H9 (cell line): Measurements from ENCODE around the gene REEP1. TPM values are rescaled to one million over a fixed set of nuclear protein-coding genes. Genes with fewer than 3 reads are reported as not detected.

ENCODE experiments used
- DNase-seq: peaks from one replicate; pipeline ENCODE4 v3.0.0-alpha.2; 2017
- H2AFZ ChIP-seq: one replicate; pipeline ENCODE4 v1.6.1; 2013; ENCODE audit warnings: mild to moderate bottlenecking, low read length, control low read depth, moderate library complexity
- H2AK5ac ChIP-seq: 2 replicates; pipeline ENCODE4 v1.6.1; 2013; ENCODE audit warnings: low read length, control low read depth, mixed read lengths; ENCODE audit not compliant: insufficient read length
- H2BK120ac ChIP-seq: one replicate; pipeline ENCODE4 v1.6.1; 2013; ENCODE audit warnings: low read depth, mild to moderate bottlenecking, low read length, control low read depth, inconsistent platforms; ENCODE audit not compliant: poor library complexity, severe bottlenecking
- H2BK12ac ChIP-seq: 2 replicates; pipeline ENCODE4 v1.6.1; 2013; ENCODE audit warnings: low read length, control low read depth, mixed read lengths, low read depth; ENCODE audit not compliant: insufficient read length
- H2BK15ac ChIP-seq: 2 replicates; pipeline ENCODE4 v1.6.1; 2013; ENCODE audit warnings: low read depth, low read length, control low read depth
- H2BK20ac ChIP-seq: one replicate; pipeline ENCODE4 v1.6.1; 2013; ENCODE audit warnings: low read depth, mild to moderate bottlenecking, low read length, control low read depth, inconsistent platforms; ENCODE audit not compliant: poor library complexity, severe bottlenecking
- H2BK5ac ChIP-seq: 2 replicates; pipeline ENCODE4 v1.6.1; 2013; ENCODE audit warnings: low read length, control low read depth, mixed read lengths; ENCODE audit not compliant: insufficient read length
- H3K14ac ChIP-seq: 2 replicates; pipeline ENCODE4 v1.6.1; 2013; ENCODE audit warnings: low read length, control low read depth; ENCODE audit not compliant: insufficient read depth
- H3K18ac ChIP-seq: 2 replicates; pipeline ENCODE4 v1.6.1; 2013; ENCODE audit warnings: low read depth, mild to moderate bottlenecking, mixed read lengths, low read length, control low read depth; ENCODE audit not compliant: insufficient read length
- H3K23ac ChIP-seq: 2 replicates; pipeline ENCODE4 v1.6.1; 2013; ENCODE audit warnings: low read length, control low read depth, mixed read lengths, low read depth; ENCODE audit not compliant: insufficient read length
- H3K23me2 ChIP-seq: 2 replicates; pipeline ENCODE4 v1.6.1; 2013; ENCODE audit warnings: low read depth, mild to moderate bottlenecking, mixed read lengths, low read length, control low read depth; ENCODE audit not compliant: insufficient read length, poor library complexity, severe bottlenecking
- H3K27ac ChIP-seq: 2 replicates; pipeline ENCODE4 v1.5.1; 2013; ENCODE audit warnings: low read length, control low read depth, mixed read lengths, low read depth; ENCODE audit not compliant: insufficient read length
- H3K27me3 ChIP-seq: 2 replicates; pipeline ENCODE4 v1.6.1; 2013; ENCODE audit warnings: low read length, control low read depth, inconsistent platforms; ENCODE audit not compliant: insufficient read depth
- H3K4ac ChIP-seq: 2 replicates; pipeline ENCODE4 v1.6.1; 2013; ENCODE audit warnings: low read depth, mild to moderate bottlenecking, control low read depth, inconsistent platforms, low read length, moderate library complexity
- H3K4me1 ChIP-seq: 2 replicates; pipeline ENCODE4 v1.6.1; 2013; ENCODE audit warnings: low read length, control low read depth, inconsistent platforms; ENCODE audit not compliant: insufficient read depth
- H3K4me2 ChIP-seq: 2 replicates; pipeline ENCODE4 v1.6.1; 2013; ENCODE audit warnings: low read length, control low read depth, mixed read lengths; ENCODE audit not compliant: insufficient read length, insufficient read depth
- H3K56ac ChIP-seq: 2 replicates; pipeline ENCODE4 v1.6.1; 2013; ENCODE audit warnings: low read depth, mild to moderate bottlenecking, mixed read lengths, low read length, control low read depth; ENCODE audit not compliant: insufficient read length
- H3K79me1 ChIP-seq: 2 replicates; pipeline ENCODE4 v1.6.1; 2013; ENCODE audit warnings: low read depth, mild to moderate bottlenecking, moderate library complexity, low read length, control low read depth, inconsistent platforms; ENCODE audit not compliant: insufficient read depth, poor library complexity, severe bottlenecking
- H3K79me2 ChIP-seq: 2 replicates; pipeline ENCODE4 v1.6.1; 2013; ENCODE audit warnings: low read length, control low read depth, inconsistent platforms; ENCODE audit not compliant: insufficient read depth
- H3K9ac ChIP-seq: 2 replicates; pipeline ENCODE4 v1.6.1; 2013; ENCODE audit warnings: low read length, control low read depth, mixed read lengths; ENCODE audit not compliant: insufficient read length; ENCODE audit errors: extremely low read depth
- H3K9me3 ChIP-seq: one replicate; pipeline ENCODE4 v1.6.1; 2013; ENCODE audit warnings: low read depth, low read length, inconsistent platforms; ENCODE audit not compliant: control insufficient read depth
- H3T11ph ChIP-seq: one replicate; pipeline ENCODE4 v1.6.1; 2013; ENCODE audit warnings: mild to moderate bottlenecking, low read length, control low read depth, inconsistent platforms
- H4K20me1 ChIP-seq: one replicate; pipeline ENCODE4 v1.6.1; 2013; ENCODE audit not compliant: control insufficient read depth, insufficient read length, insufficient read depth
- H4K5ac ChIP-seq: 2 replicates; pipeline ENCODE4 v1.6.1; 2013; ENCODE audit warnings: low read depth, mild to moderate bottlenecking, mixed read lengths, low read length, control low read depth; ENCODE audit not compliant: insufficient read length
- H4K8ac ChIP-seq: replicated peaks from 2 replicates; pipeline ENCODE4 v1.6.1; 2013; ENCODE audit warnings: low read length, control low read depth, mixed read lengths, low read depth; ENCODE audit not compliant: insufficient read length
- H4K91ac ChIP-seq: 2 replicates; pipeline ENCODE4 v1.6.1; 2013; ENCODE audit warnings: low read depth, mild to moderate bottlenecking, moderate library complexity, mixed read lengths, low read length, control low read depth; ENCODE audit not compliant: insufficient read length
- H3K27ac Mint-ChIP-seq, 3 experiments: 2 replicates in 2 of 3; 3 replicates in 1 of 3; pipeline ENCODE4 v1.8.0; 2020 to 2021; ENCODE audit warnings: mixed read lengths in 3 of 3, mild to moderate bottlenecking in 1 of 3, moderate library complexity in 1 of 3
- H3K27me3 Mint-ChIP-seq: 2 replicates; pipeline ENCODE4 v1.8.0; 2021; ENCODE audit warnings: low read depth, mild to moderate bottlenecking, moderate library complexity, mixed read lengths
- H3K36me3 Mint-ChIP-seq, 3 experiments: 2 replicates in 2 of 3; 3 replicates in 1 of 3; pipeline ENCODE4 v1.8.0; 2020 to 2021; ENCODE audit warnings: low read depth in 3 of 3, mixed read lengths in 3 of 3; ENCODE audit not compliant: insufficient read depth in 1 of 3
- H3K4me1 Mint-ChIP-seq, 2 experiments: 2 replicates each; pipeline ENCODE4 v1.8.0; 2020; ENCODE audit warnings: mixed read lengths in 2 of 2
- H3K4me3 Mint-ChIP-seq, 2 experiments: 2 replicates in 1 of 2; 3 replicates in 1 of 2; pipeline ENCODE4 v1.8.0; 2020 to 2021; ENCODE audit warnings: mild to moderate bottlenecking in 2 of 2, mixed read lengths in 2 of 2, moderate library complexity in 1 of 2
- H3K9me3 Mint-ChIP-seq, 2 experiments: 2 replicates in 1 of 2; 3 replicates in 1 of 2; pipeline ENCODE4 v1.8.0; 2020; ENCODE audit warnings: mild to moderate bottlenecking in 2 of 2, mixed read lengths in 2 of 2, moderate library complexity in 1 of 2
- WGBS: extraction: QIAGEN DNeasy Blood & Tissue Kit; methylation state at CpG from one replicate; pipeline ENCODE4 v1.1.7; 2013; ENCODE audit warnings: missing lambda C conversion rate, low lambda C conversion rate, mixed read lengths; ENCODE audit not compliant: insufficient read length; ENCODE audit errors: extremely low coverage; 5-methylcytosine and 5-hydroxymethylcytosine counted together
- total RNA-seq: library from RNA; stranded (reverse); gene quantifications from 2 replicates; pipeline ENCODE4 v1.2.1, GENCODE V29; 2021
- TF ChIP-seq, protein P1 (sequence below): fragments of 200-600 bp; sonication (generic); conservative IDR thresholded peaks from 3 replicates; pipeline ENCODE4 v1.8.0; 2021; ENCODE audit warnings: antibody characterized with exemption, mild to moderate bottlenecking

Gene REEP1
- total RNA-seq, 1 experiment from 2014 or later, result 1.3 TPM

DNA sequence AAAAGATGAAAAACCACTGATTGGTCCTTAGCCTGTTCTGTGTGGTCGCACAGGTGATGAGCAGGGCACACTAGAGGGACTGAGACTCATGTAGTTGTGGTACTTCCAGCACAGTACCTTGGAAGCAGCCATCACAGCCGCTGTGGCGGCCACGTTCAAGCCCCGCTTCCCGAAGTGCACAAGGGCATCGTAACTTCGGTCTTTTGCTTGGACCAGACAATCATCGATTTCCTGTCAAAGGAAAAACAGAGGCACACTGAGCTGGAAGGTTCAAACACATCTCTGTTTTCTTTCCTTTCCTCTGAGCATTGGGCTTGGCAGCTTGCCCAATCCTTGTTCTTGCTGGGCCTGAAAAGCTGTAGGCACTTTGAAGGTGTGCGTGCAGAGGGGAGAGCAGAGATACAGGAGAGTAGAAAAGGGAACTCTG, 85.6 kb downstream of the REEP1 start:
- Histone ChIP-seq H3K23ac (no peak overlapping the region), H3K56ac (no peak overlapping the region), H3T11ph (no peak overlapping the region), H3K4ac (no peak overlapping the region), H2BK120ac (no peak overlapping the region), H3K27ac (no peak overlapping the region), H4K5ac (no peak overlapping the region), H3K79me2 (no peaks in the 10 kb centered on the region), H2BK5ac (no peak overlapping the region), H3K27me3 (no peaks in the 10 kb centered on the region), H3K9me3 (no peaks in the 10 kb centered on the region), H2BK20ac (no peak overlapping the region), H3K9ac (no peak overlapping the region), H2AK5ac (no peak overlapping the region), H2BK15ac (no peak overlapping the region), H3K23me2 (no peaks in the 10 kb centered on the region), H4K91ac (no peak overlapping the region), H3K4me1 (peaks cover 4% of the 10 kb centered on the region; the same call in 1 of the 2 replicates), H4K20me1 (no peaks in the 10 kb centered on the region), H4K8ac (no peak overlapping the region), H3K79me1 (no peaks in the 10 kb centered on the region), H3K18ac (no peak overlapping the region), H3K14ac (no peak overlapping the region), H2BK12ac (peak overlapping the region; percentile 25), H3K4me2 (no peak overlapping the region), H2AFZ (no peak overlapping the region)
- DNase-seq, result no peak
- H3K4me1 Mint-ChIP-seq, result peaks cover 25 to 33% of the 10 kb centered on the region in 2 experiments
- H3K9me3 Mint-ChIP-seq, result no peaks in the 10 kb centered on the region; a peak in 1 of 5 replicates
- H3K36me3 Mint-ChIP-seq, result no peaks in the 10 kb centered on the region
- H3K4me3 Mint-ChIP-seq, result no peak overlapping the region
- H3K27ac Mint-ChIP-seq, result no peak overlapping the region
- TF ChIP-seq, protein P1, sequence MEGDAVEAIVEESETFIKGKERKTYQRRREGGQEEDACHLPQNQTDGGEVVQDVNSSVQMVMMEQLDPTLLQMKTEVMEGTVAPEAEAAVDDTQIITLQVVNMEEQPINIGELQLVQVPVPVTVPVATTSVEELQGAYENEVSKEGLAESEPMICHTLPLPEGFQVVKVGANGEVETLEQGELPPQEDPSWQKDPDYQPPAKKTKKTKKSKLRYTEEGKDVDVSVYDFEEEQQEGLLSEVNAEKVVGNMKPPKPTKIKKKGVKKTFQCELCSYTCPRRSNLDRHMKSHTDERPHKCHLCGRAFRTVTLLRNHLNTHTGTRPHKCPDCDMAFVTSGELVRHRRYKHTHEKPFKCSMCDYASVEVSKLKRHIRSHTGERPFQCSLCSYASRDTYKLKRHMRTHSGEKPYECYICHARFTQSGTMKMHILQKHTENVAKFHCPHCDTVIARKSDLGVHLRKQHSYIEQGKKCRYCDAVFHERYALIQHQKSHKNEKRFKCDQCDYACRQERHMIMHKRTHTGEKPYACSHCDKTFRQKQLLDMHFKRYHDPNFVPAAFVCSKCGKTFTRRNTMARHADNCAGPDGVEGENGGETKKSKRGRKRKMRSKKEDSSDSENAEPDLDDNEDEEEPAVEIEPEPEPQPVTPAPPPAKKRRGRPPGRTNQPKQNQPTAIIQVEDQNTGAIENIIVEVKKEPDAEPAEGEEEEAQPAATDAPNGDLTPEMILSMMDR, result no peak
- no CpG with 5 or more reads among the region's 10 CpGs for WGBS
- H3K27me3 Mint-ChIP-seq, result no peaks in the 10 kb centered on the region; the same call in 1 of the 2 replicates
